GM21447 (cell line): Measurements from ENCODE around the gene EML4.
"Not testable (repeated sequence)": the region's sequence is repeated elsewhere in the genome, so short reads cannot be mapped to it uniquely, and the experiment has no call there.

ENCODE experiments used
- ATAC-seq: cut with Tn5 transposase; IDR thresholded peaks from one replicate; pipeline ENCODE4 v1.9.1; 2021; ENCODE audit not compliant: unreplicated experiment

The EML4 gene

GRCh38 chr2:42248846-42249245 is 79.7 kb downstream of the EML4 start:
- ATAC-seq: no peak

GRCh38 chr2:42249284-42249683 is 80.1 kb downstream of the EML4 start:
- ATAC-seq: no peak

- no peak for ATAC-seq
Observed at GRCh38 chr2:42249887-42250286, 80.7 kb downstream of the EML4 start.

GRCh38 chr2:42250925-42251324 is 81.8 kb downstream of the EML4 start:
- no peak for ATAC-seq

- no peak for ATAC-seq
Observed at GRCh38 chr2:42252464-42252863, 83.3 kb downstream of the EML4 start.

- no peak for ATAC-seq
Observed at GRCh38 chr2:42254186-42254895, 85.2 kb downstream of the EML4 start.

GRCh38 chr2:42256505-42256904 is 87.4 kb downstream of the EML4 start:
- ATAC-seq: peak; percentile 85

GRCh38 chr2:42261518-42262195 is 92.5 kb downstream of the EML4 start:
- no peak for ATAC-seq

- ATAC-seq: no peak
Observed at GRCh38 chr2:42266236-42266635, 97.1 kb downstream of the EML4 start.

GRCh38 chr2:42267530-42267929 is 98.4 kb downstream of the EML4 start:
- ATAC-seq: peak; percentile 53

GRCh38 chr2:42268528-42269151 is 99.5 kb downstream of the EML4 start:
- ATAC-seq: no peak

- ATAC-seq: no peak
Observed at GRCh38 chr2:42270757-42271156, 101.6 kb downstream of the EML4 start.

GRCh38 chr2:42271246-42271645 is 102.1 kb downstream of the EML4 start:
- not testable (repeated sequence) for ATAC-seq

GRCh38 chr2:42274863-42275262 is 105.7 kb downstream of the EML4 start:
- ATAC-seq: no peak

- ATAC-seq: no peak
Observed at GRCh38 chr2:42281416-42282081, 112.4 kb downstream of the EML4 start.

GRCh38 chr2:42284019-42284418 is 114.9 kb downstream of the EML4 start:
- ATAC-seq: no peak

- no peak for ATAC-seq
Observed at GRCh38 chr2:42286268-42286946, 117.3 kb downstream of the EML4 start.

GRCh38 chr2:42288811-42289210 is 119.7 kb downstream of the EML4 start:
- ATAC-seq: no peak

GRCh38 chr2:42289222-42289621 is 120.1 kb downstream of the EML4 start:
- no peak for ATAC-seq

GRCh38 chr2:42290005-42290404 is 120.9 kb downstream of the EML4 start:
- no peak for ATAC-seq

- no peak for ATAC-seq
Observed at GRCh38 chr2:42293019-42293418, 123.9 kb downstream of the EML4 start.
